K562 (cell line): ENCODE results near the gene FAAP100. TPM values are rescaled to one million over a fixed set of nuclear protein-coding genes. Genes with fewer than 3 reads are reported as not detected.

Experiments
- ATAC-seq: fragments of 200-7000 bp; cut with Tn5 transposase; 3 replicates; pipeline ENCODE4 v1.9.1; 2020; ENCODE audit warnings: moderate library complexity
- BruUV-seq: library from RNA; stranded (reverse); fragments of 400-500 nt; replicated peaks from 2 replicates; lab custom pipeline; 2021; lab: Mats Ljungman, UMichigan
- CTCF ChIA-PET: fragments of 300-600 bp; formaldehyde crosslinking; extraction: SDS; loops from one replicate; lab custom pipeline; 2021; ENCODE audit warnings: low intra/inter-chr PET ratio; lab: Yijun Ruan, JAX
- POLR2A ChIA-PET: fragments of 300-600, 350-650 bp; sonication (Branson Sonifier 250); formaldehyde crosslinking; extraction: SDS; loops from one replicate; lab custom pipeline; 2021; ENCODE audit warnings: antibody characterized with exemption, inconsistent platforms; lab: Yijun Ruan, JAX
- DNase-seq, 4 experiments: peaks; one replicate each; pipeline versions ENCODE4 v3.0.0 to v3.0.0-alpha.2; 2011 to 2018; ENCODE audit warnings: low spot score in 3 of 4, mixed read lengths in 3 of 4; ENCODE audit errors: extremely low read depth in 1 of 4
- FAIRE-seq: peaks from 2 replicates; lab custom pipeline; 2011; peaks lifted over from hg19 to GRCh38; lab: Jason Lieb, UNC
- H2AFZ ChIP-seq: 2 replicates; pipeline ENCODE4 v1.6.0; 2011; ENCODE audit warnings: low read depth, low read length, control low read depth, inconsistent platforms
- H3K27ac ChIP-seq: fragments of 200-600 bp; 3 replicates; pipeline ENCODE4 v1.8.0; 2011; ENCODE audit warnings: low read depth, mild to moderate bottlenecking, control low read depth, inconsistent platforms, low read length, moderate library complexity, mixed read lengths; ENCODE audit errors: extremely low read depth
- H3K27me3 ChIP-seq, 2 experiments: fragments of 300-600 bp in 1 of 2; 2 replicates in 1 of 2; 3 replicates in 1 of 2; pipeline versions ENCODE4 v1.6.0 to v1.8.0; 2011; ENCODE audit warnings: inconsistent platforms in 2 of 2, low read length in 2 of 2, mild to moderate bottlenecking in 1 of 2, mixed read lengths in 1 of 2, moderate library complexity in 1 of 2; ENCODE audit not compliant: control insufficient read depth in 2 of 2, insufficient read depth in 2 of 2
- H3K36me3 ChIP-seq: fragments of 300-600 bp; 3 replicates; pipeline ENCODE4 v1.8.0; 2011; ENCODE audit warnings: mild to moderate bottlenecking, low read length, inconsistent platforms; ENCODE audit not compliant: control insufficient read depth, insufficient read depth
- H3K4me1 ChIP-seq, 2 experiments: fragments of 200-600 bp in 1 of 2; replicated peaks in 1 of 2; 2 replicates in 1 of 2; 3 replicates in 1 of 2; pipeline versions ENCODE4 v1.5.1 to v1.8.0; 2011; ENCODE audit warnings: inconsistent platforms in 2 of 2, low read length in 2 of 2, mild to moderate bottlenecking in 1 of 2, mixed read lengths in 1 of 2, moderate library complexity in 1 of 2; ENCODE audit not compliant: control insufficient read depth in 2 of 2, insufficient read depth in 2 of 2
- H3K4me2 ChIP-seq: 2 replicates; pipeline ENCODE4 v1.6.1; 2011; ENCODE audit warnings: low read length, control low read depth, inconsistent platforms, mixed read lengths; ENCODE audit not compliant: insufficient read depth
- H3K4me3 ChIP-seq: fragments of 200-600 bp; sonication (generic), shearing (Covaris generic); 2 replicates; pipeline ENCODE4 v1.5.1; 2016; ENCODE audit warnings: control low read depth, inconsistent platforms
- H3K79me2 ChIP-seq: fragments of 200-600 bp; 3 replicates; pipeline ENCODE4 v1.8.0; 2011; ENCODE audit warnings: low read length, inconsistent platforms; ENCODE audit not compliant: control insufficient read depth, insufficient read depth
- H3K9ac ChIP-seq, 2 experiments: 2 replicates each; pipeline versions ENCODE4 v1.6.0 to v1.6.1; 2011; ENCODE audit warnings: low read depth in 2 of 2, low read length in 2 of 2, control low read depth in 1 of 2, inconsistent platforms in 1 of 2, mild to moderate bottlenecking in 1 of 2, mixed read lengths in 1 of 2; ENCODE audit not compliant: insufficient read depth in 1 of 2
- H3K9me1 ChIP-seq: one replicate; pipeline ENCODE4 v1.6.0; 2011; ENCODE audit warnings: inconsistent platforms, mild to moderate bottlenecking, low read length, moderate library complexity; ENCODE audit not compliant: control insufficient read depth, insufficient read depth
- H3K9me3 ChIP-seq: replicated peaks from 2 replicates; pipeline ENCODE4 v1.5.1; 2011; ENCODE audit warnings: low read depth, low read length, inconsistent platforms; ENCODE audit not compliant: control insufficient read depth, insufficient read depth
- H4K20me1 ChIP-seq: replicated peaks from 2 replicates; pipeline ENCODE4 v1.6.1; 2011; ENCODE audit warnings: low read length, inconsistent platforms, mixed read lengths; ENCODE audit not compliant: control insufficient read depth, insufficient read depth
- CHD2 ChIP-seq: IDR thresholded peaks from 2 replicates; pipeline ENCODE4 v1.6.1; 2011; ENCODE audit warnings: low read depth, low read length
- WGBS: fragments of 100-300 bp; shearing (Covaris generic); methylation state at CpG from one replicate; pipeline ENCODE4 v1.1.6; 2016; ENCODE audit warnings: low coverage, mixed read lengths; ENCODE audit not compliant: insufficient coverage; ENCODE audit errors: missing lambda C conversion rate; 5-methylcytosine and 5-hydroxymethylcytosine counted together
- in situ Hi-C: fragments of 300-500 bp; cut with MboI; formaldehyde crosslinking; loops from 4 replicates; pipeline ENCODE4 v1.15.0; 2018; ENCODE audit warnings: inconsistent platforms, mixed read lengths
- intact Hi-C: fragments of 100-400 bp; cut with micrococcal nuclease; formaldehyde crosslinking; loops from 2 replicates; pipeline ENCODE4 v1.14.2; 2022
- polyA plus RNA-seq, 8 experiments: library from polyadenylated mRNA; depleted of rRNA in 4 of 8; stranded (reverse) in 5 of 8; unstranded in 3 of 8; fragments of >200 nt; fragmentation: Nextera tagmentation in 2 of 8; fragmentation: Illumina TruSeq in 1 of 8; extraction: Ambion mirVana in 2 of 8; extraction: Trizol in 1 of 8; gene quantifications; 2 replicates each; pipeline versions ENCODE4 v1.2.1 to v1.2.3, GENCODE V29; 2011 to 2014; ENCODE audit warnings: inconsistent platforms in 1 of 8, missing spikeins in 1 of 8
- total RNA-seq, 7 experiments: library from RNA; depleted of rRNA in 6 of 7; stranded (reverse); fragments of >200 nt in 6 of 7; fragmentation: Illumina TruSeq in 2 of 7; extraction: Trizol in 2 of 7; gene quantifications; 2 replicates each; pipeline versions ENCODE4 v1.2.1 to v1.2.3, GENCODE V29; 2011 to 2021; ENCODE audit warnings: low replicate concordance in 1 of 7
- TF ChIP-seq, protein P1 (sequence below): sonication (generic); formaldehyde crosslinking; IDR thresholded peaks from 2 replicates; pipeline ENCODE4 v1.8.0; 2022; ENCODE audit warnings: mild to moderate bottlenecking, missing genetic modification reagents
- TF ChIP-seq, protein P2 (sequence below): fragments of 200-400 bp; formaldehyde crosslinking; IDR thresholded peaks from 2 replicates; pipeline ENCODE4 v1.6.1; 2017; ENCODE audit warnings: mild to moderate bottlenecking, low read depth, low read length, moderate library complexity
- TF ChIP-seq, protein P3 (sequence below): fragments of 250-450 bp; sonication (Bioruptor Pico); IDR thresholded peaks from 2 replicates; pipeline ENCODE4 v1.9.0; 2021; ENCODE audit warnings: mild to moderate bottlenecking

The FAAP100 gene
- total and polyA plus RNA-seq, 9 of the 15 experiments (the other 6 are each of a cell fraction or from before 2014, with no cell fraction given) = 0.31 to 51.2 (median 12.6) TPM

DNA sequence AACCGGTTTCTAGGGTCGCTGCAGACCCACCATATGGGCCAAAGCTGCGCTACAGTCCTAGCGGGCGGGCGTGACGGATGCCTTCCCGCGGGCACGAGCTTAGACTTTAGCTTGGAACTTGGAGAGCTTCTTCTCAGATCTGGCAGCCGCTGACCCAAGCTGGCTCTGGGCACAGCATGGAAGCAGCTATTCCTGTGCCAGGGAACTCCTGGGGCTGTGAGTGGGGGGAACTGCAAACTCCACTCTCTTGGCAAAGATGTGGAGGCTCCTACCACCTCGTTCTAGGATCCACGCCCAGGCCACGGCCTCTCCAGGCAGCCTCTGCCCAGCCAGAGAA, 8.8 kb downstream of the FAAP100 start:
- H2AFZ ChIP-seq = no peak overlapping the region
- ChIA-PET POLR2A (interaction anchor here (0.6 to 2.5 kb wide), 2 partner anchors 9 to 158 kb away, joined by 5 to 12 read pairs; partner anchors contain the start of gene FAAP100), CTCF (no interaction called here)
- H3K36me3 ChIP-seq = peaks cover 80% of the 10 kb centered on the region; the same call in 2 of the 3 replicates
- intact Hi-C loops (no loop called here), in situ Hi-C loops (no loop called here)
- H3K4me3 ChIP-seq = no peak overlapping the region
- TF ChIP-seq, protein P1, sequence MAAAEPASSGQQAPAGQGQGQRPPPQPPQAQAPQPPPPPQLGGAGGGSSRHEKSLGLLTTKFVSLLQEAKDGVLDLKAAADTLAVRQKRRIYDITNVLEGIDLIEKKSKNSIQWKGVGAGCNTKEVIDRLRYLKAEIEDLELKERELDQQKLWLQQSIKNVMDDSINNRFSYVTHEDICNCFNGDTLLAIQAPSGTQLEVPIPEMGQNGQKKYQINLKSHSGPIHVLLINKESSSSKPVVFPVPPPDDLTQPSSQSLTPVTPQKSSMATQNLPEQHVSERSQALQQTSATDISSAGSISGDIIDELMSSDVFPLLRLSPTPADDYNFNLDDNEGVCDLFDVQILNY (CRISPR knock-in tag) = no peak
- no peak for TF ChIP-seq CHD2
- TF ChIP-seq, protein P2, sequence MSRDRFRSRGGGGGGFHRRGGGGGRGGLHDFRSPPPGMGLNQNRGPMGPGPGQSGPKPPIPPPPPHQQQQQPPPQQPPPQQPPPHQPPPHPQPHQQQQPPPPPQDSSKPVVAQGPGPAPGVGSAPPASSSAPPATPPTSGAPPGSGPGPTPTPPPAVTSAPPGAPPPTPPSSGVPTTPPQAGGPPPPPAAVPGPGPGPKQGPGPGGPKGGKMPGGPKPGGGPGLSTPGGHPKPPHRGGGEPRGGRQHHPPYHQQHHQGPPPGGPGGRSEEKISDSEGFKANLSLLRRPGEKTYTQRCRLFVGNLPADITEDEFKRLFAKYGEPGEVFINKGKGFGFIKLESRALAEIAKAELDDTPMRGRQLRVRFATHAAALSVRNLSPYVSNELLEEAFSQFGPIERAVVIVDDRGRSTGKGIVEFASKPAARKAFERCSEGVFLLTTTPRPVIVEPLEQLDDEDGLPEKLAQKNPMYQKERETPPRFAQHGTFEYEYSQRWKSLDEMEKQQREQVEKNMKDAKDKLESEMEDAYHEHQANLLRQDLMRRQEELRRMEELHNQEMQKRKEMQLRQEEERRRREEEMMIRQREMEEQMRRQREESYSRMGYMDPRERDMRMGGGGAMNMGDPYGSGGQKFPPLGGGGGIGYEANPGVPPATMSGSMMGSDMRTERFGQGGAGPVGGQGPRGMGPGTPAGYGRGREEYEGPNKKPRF = no peak
- TF ChIP-seq, protein P3, sequence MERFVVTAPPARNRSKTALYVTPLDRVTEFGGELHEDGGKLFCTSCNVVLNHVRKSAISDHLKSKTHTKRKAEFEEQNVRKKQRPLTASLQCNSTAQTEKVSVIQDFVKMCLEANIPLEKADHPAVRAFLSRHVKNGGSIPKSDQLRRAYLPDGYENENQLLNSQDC (CRISPR knock-in tag) = no peak
- H3K9me1 ChIP-seq = no peaks in the 10 kb centered on the region
- ATAC-seq = no peak
- no TSS peak for BruUV-seq
- H3K9me3 ChIP-seq = no peaks in the 10 kb centered on the region
- no peak overlapping the region for H3K4me2 ChIP-seq
- no peak overlapping the region for H3K9ac ChIP-seq
- H3K27ac ChIP-seq = no peak overlapping the region
- H3K27me3 ChIP-seq = no peaks in the 10 kb centered on the region
- 0 out of 2 replicates have a peak, but pooled peaks cover 2% of the 10 kb centered on the region for H4K20me1 ChIP-seq
- no peak for FAIRE-seq
- WGBS = 96% methylated on average over 14 of the region's 14 CpGs
- no peak for DNase-seq
- peaks cover 0 to 43% of the 10 kb centered on the region in 2 experiments; a peak in 1 of 5 replicates for H3K4me1 ChIP-seq
- H3K79me2 ChIP-seq = no peaks in the 10 kb centered on the region
